ENCODE measurements around the gene FKBP14.
A peak's percentile ranks its signal among the peaks of the same experiment; 100 is the strongest.

The FKBP14 gene

DNA sequence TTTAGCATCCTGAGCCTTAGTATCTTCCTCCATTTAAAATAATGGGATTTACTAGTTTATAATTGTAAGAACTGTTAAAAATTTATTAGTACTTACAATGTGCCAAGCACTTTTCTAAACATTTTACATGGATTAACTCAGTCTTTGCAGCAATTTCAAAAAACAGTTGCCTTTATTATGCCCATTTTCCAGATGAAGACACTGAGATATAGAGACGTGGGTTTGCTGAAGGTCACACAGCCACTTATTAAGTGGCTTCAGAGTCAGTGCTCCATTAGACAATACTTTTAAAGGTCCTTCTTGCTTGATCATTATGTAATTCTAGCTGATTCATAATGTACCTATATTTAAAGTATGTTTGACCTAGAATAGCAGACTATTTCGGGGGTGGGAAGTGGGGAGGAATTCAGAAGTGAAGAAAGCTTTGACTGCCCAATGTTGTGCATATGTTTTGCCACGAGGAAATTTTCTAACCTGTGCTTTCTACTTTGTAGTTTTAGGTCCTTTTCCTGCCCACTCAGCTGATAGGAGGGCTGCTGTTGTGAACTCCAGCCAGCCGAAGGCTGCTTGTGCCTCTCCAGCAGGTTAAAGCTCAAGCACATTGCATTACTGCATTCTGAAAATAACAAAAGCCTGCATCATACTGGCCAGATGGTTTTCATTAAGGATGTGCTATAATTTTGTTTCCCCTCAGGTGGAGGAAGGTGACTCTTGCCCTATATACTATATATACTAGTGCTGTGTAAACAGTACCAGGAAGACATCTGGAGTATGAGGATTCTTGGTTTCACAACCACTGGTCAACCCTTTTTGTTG lies 6.0 kb upstream of the FKBP14 start:
- no peak for DNase-seq (ENCODE audit: low spot score)

DNA sequence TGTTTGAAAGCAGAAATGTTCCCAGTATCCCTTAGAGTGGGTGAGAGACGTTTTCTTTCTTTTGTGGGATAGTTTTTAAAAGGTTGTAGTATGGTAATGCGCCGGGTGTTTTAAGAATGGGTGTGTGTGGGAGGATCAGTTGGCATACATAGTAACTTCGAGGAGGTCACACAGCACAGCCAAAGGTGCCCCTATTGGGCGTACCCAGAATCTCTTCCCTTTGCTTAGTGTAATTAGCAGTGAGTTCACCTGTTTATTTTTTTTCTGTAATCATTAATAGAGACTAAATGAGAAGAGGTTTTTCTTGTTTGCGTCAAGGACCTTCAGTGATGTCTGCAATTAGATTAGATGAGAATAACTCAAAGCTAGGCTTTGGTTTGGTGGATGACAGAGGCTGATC lies 3.2 kb upstream of the FKBP14 start:
- DNase-seq (ENCODE audit: low spot score): peak; percentile 4

DNA sequence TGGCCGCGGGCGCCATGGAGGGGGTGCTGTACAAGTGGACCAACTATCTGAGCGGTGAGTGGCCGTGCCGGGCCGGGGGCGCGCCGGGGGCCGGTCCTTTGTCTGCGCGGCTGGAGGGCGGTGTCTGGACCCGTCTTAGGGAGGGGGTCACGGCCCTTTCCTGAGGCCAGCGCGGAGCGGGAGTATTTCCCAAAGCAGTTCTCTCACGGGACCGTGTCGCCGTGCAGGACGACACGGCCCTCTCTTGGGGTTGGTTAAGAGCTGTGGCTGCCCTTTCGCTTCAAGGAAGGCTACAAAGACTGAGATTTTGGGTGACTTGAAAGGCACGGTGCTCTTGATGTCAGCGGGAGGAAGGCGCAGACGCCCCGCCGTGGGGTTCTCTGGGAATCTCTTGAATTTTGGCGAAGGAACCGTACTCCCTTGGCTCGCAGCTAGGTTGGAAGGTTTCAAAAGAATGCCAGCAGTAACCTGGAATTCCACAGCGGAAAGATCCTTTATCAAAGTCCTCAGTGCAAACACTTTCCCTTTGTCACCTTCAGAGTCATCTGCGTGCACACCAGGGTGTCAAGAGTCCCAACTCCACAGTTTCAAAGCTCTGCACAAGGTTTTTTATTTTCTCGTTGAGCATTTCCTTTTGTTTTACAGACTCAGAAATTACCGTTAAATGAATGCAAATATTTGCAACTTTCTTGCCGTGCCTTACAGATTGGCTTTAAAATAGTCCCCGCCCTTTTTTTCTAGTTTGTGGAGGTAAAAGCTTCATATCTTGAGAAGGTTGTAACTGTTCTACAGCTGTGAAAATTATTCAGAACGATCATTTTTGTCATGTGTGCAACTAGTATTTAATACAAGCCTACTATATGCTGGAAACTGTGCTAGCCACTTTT lies 2.5 kb upstream of the FKBP14 start:
- DNase-seq (ENCODE audit: low spot score): peak; percentile 18

DNA sequence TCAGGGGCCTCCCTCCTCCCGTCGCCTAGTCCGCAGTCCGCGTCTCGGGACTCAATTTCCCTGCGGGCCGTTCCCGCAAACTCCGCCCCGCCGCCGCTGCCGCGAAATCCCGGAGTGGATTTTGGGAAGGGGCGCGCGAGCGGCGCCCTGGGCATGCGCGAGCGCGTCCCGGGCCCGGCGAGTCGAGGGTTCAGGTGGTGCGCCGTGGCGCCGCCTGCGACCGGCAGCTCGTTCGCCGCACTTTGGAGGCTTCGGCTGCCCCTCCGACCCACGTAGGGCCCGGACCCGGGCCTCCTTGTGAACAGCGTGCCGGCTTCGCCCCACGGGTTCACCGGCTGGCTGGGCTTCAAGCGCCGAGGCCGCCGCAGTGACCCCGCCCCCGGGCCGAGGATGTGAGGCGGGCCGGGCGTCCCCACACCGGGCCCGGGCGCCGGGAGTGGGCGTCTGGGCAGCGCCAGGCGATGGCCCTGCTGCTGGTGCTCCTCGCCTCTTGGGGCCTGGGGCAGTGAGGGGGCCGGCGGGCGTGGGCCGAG lies 1.8 kb upstream of the FKBP14 start, which contains the start of gene PLEKHA8:
Gene PLEKHA8, plus strand, starts transcription at position 197 of the 533 bp plus-strand sequence. CDS start 351 bp downstream, outside the sequence.
- peak; percentile 82 for DNase-seq (ENCODE audit: low spot score)

DNA sequence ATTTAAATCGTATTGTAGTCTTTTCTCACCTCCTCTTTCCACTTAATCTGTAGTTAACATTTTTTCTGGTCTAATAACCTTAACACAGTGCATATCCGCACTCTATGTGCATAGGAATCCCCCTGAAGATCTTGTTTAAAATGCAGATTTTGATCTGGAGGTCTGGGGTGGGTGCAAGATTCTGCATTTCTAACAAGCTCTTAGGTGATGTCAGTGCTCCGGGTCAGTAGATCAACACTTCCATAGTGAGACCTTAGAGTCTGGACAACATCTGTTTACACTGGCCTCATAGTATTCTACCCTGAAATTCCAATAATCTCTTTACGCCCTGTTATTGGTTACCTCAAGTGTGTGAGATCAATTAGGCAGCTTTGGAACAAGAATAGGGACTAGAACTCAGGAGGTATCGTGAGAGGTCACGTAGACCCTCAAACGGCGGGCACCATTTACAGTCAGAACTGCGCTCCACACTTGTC lies 1.3 kb upstream of the FKBP14 start:
- no peak for DNase-seq (ENCODE audit: low spot score)

DNA sequence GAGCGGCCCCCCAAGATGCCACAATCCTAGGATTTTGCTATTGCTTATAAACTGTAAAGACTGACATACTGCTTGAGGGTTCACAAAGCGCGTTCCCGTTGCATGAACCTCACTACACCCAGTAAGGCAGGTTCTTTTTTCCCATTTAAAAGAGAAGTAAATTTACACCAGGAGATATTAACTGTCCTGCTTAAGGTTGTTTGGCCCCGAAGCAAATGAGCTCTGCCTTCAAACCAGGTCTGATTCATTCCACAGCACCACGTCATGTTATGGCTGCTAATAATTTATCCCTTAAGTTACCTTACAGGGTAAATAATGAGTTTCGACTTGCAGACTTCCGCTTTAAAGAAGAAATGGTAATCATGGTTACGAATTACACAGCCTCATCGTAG lies 559 bp upstream of the FKBP14 start:
- DNase-seq (ENCODE audit: low spot score): peak; percentile 35

DNA sequence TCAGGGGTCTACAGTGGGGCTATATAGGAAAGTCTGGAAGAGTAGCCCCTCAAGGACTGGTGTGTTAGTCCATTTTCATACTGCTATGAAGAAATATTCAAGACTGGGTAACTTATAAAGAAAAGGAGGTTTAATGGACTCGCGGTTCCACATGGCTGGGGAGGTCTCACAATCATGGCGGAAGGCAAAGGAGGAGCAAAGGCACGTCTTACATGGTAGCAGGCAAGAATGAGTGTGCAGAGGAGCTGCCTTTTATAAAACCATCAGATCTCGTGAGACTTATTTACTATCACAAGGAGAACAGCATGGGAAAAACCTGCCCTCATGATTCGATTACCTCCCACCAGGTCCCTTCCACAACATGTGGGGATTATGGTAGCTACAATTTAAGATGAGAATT lies 3.0 kb downstream of the FKBP14 start:
- DNase-seq (ENCODE audit: low spot score): no peak

DNA sequence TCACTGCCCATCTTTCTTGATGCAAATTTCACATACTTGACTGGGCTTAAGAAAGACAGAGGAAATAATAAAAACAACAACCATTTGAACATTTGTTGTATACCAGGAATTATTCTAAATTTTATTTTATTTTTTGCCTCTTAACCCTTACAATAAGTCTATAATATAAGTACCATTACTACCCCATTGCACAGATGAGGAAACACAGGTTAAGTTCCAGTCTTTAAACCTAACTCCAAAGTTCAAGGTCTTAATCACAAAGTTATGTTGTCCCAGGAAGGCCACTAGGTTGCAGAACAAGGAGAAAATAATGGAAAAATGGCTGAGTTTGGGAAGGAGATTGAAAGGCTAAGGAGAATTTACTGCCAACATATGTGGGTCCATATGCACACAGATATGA lies 3.5 kb downstream of the FKBP14 start:
- DNase-seq (ENCODE audit: low spot score): no peak

DNA sequence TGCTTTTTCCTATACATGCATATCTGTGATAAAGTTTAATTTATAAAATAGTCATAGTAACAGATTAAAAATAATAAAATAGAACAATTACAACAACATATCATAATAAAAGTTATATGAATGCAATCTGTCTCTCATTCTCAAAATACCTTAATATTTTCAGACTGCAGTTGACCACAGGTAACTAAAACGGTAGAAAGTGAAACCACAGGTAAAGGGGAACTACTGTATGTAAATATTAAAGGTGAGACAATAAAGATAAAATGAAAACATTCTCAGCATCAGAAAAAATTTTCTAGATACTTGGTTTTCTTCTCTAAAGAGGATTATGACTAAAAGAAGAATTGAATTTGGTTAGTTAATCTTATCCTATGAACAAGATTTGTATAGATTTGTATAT lies 6.0 kb downstream of the FKBP14 start:
- no peak for DNase-seq (ENCODE audit: low spot score)

DNA sequence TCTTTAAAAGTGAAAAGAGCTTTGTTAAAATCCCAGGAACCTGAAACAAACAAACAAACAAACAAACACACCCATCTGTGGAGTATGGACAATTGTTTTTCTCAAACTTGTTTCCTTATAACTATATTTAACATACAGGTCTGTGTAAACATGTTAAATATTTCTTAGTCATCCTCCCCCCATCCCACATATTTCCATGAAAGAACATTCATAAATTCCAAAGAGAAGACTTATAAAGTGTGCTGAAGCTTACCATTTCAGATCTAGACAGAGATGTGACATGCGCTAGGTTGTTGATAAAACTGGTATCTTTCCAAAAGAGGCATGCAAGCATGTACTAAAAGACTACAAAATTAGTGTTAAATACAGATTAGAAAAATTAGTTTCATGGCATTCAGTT lies 6.5 kb downstream of the FKBP14 start:
- DNase-seq (ENCODE audit: low spot score): no peak

DNA sequence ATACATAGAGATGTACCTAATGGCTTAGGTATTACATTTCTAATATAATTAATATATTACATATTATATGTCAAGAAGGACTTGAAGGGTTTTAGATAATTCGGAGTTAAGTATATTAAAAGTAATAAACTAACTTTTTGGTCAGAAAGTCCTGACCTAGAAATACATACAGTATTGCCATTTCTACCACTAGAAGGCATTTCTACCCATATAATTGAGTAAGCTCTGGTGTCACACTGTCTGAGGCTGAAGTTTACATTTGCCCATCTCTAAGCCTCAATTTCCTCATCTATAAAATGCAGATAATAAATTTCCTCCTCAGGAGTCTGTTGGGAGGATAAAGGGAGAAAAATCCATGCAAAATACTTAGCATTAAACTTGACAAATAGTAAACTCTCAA lies 7.1 kb downstream of the FKBP14 start:
- DNase-seq (ENCODE audit: low spot score): no peak

DNA sequence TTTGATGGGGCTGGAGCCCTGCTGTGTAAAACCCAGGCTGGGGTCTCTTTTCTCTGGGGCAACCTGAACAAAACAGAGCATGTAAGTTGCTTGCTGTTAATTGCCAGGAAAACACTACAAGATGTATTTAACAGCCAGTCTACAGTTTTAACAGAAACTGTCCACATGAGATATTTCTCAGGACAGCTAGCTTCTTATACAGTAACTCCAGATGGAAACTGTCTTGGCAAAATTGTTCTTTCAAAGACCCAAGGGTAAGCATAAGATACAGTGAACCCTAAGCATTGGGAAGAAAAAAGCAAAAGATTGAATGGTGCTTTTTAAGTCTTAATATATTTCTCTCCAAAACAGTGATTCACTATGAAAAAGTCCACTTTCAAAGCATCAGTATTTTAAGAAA lies 8.1 kb downstream of the FKBP14 start:
- no peak for DNase-seq (ENCODE audit: low spot score)

DNA sequence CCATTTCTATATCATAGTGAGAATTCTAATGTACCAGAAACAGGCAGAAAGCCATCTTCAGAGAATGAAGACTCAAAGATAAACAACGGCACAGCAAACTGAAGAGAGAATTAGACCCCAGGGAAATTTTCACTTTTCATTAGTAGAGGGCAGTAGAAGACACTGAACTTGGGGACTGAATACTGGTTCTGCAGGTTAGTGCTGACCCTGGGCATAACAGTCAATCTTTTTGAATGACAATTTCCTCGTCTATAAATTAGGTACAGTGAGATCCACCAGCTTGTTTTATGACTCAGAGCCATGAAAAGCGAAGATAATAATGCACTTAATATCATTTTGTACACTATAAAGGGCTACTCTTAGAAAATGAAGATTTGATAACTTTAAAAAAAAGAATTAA lies 13.7 kb downstream of the FKBP14 start:
- DNase-seq (ENCODE audit: low spot score): no peak

DNA sequence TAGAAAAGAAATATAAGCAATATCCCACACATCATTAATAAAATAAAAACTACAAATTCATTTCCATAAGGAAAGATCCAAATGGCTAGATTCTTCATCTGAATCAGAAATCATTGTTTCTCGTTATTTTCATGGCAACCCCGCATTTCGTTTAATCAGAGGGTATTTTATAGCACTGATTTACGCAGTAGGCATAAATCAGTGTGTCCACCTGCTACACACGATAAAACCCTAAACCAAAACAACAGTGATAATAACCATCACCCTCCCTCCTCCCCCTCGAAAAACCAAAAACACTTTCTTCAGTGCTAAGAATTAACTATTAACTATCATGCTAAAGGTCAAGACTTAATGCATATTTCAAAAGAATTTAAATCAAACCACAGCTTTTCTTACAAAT lies 16.5 kb downstream of the FKBP14 start:
- DNase-seq (ENCODE audit: low spot score): no peak

DNA sequence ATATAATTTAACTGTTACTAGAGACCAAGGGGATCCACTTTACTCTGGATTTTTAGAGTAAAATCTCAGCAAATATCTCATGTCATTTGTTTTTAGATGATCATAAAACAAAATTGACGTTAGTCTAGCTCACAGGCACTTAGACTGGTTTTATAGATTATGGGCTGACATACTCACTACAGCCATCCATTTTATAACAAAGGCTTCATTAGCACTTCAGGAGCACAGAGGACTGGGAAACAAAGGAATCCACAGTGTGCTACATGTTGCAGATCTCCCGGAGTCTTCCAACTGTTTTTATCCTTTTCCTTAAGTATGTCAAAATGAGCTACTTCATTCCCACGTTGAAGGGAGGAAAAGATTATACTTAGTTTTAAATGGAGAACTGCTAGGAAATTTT lies 21.0 kb downstream of the FKBP14 start:
- no peak for DNase-seq (ENCODE audit: low spot score)

DNA sequence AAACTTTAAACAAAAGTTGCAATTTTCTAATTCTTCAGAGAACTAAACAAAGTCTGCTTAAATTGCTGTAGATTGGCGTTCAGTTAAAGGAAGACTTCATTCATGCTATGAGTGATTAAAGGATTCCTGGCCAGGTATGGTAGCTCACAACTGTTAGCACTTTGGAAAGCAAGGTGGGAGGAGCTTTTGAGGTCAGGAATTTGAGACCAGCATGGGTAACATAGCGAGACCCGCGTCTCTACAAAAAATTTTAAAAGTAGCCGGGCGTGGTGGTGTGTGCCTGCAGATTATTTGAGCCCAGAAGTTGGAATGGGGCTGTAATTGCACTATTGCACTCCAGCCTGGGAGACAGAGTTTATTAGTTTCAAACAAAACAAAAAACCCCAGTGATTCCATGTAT lies 23.4 kb downstream of the FKBP14 start:
- DNase-seq (ENCODE audit: low spot score): no peak

DNA sequence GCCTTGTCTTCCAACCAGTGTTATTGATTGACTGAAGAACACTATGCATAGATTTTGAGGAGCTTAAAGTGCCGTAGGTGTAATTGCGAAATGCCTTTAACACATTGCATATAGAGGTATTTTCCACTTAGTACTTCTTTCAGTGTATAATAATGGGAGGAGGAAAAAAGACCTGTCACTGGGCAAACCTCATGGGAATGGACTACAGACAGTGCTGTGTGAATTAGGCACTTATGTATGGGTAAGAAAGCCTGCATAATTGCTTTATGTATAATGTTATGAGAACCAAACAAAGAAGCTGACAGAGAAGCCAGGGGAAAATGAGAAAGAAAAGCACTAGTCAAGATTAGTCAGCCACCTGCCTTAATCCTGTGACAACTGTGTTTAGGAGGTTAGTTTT lies 24.5 kb downstream of the FKBP14 start:
- no peak for DNase-seq (ENCODE audit: low spot score)

DNA sequence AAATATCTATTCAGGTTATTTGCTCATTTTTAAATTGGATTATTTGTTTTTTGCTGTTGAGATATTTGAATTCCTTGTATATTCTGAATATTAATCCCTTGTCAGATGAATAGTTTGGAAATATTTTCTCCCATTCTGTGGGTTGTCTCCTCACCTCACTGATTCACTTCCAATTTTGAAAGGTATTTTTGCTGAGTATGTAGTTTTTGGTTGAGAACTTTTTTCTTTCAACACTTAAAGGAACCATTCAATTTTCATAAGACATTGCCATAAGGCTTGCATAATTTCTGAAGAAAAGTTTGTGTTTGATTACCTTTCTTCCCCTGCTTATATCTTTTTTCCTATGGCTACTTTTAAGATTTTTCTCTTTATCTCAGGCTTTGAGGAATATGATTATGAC lies 28.0 kb downstream of the FKBP14 start:
- DNase-seq (ENCODE audit: low spot score): no peak

DNA sequence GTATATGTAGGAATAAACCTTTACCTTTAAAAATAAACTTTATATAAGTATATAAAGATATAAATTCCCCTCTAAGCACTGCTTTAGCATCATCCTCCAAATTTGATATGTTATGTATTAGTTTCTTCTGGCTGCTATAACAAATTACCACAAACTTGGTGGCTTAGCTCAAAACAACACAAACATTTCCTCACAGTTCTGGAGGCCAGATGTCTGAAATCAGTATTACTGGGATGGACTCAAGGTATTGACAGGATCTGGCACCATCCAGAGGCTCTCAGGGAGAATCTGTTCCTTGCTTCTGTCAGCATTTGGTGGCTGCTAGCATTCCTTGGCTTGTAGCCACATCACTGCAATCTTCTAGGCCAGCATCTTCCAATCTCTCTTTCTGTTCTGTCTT lies 30.2 kb downstream of the FKBP14 start:
- DNase-seq (ENCODE audit: low spot score): no peak

DNA sequence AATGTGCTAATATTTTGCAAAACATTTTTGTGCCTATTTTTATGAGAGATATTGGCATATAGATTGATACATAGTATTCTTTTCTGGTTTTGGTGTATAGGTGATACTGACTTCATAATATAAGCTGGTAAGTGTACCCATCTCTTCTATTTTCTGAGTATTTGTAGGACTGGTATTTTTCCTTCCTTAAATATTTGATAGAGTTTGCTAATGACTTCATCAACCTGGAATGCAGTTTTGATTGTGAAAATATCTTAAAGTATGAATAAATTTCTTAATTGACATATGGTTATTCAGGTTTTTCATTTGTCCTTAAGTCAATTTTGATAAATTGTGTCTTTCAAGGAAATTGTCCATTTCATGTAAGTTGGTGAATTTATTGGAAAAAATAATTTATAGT lies 30.9 kb downstream of the FKBP14 start:
- no peak for DNase-seq (ENCODE audit: low spot score)

DNA sequence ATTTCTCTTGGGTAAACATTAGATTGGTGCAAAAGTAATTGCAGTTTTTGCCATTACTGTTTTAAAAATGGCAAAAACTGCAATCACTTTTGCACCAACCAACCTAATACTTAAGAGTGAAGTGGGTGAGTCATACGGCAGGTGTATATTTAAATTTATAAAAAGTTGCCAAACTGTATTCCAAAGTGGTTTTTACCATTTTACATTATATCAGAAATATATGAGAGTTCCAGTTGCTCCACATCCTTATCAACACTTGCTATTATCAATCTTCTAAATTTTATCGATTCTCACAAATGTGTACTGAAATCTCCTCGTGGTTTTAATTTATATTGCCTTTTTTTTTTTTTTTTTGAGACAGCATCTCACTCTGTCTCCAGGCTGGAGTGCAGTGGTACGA lies 33.4 kb downstream of the FKBP14 start:
- DNase-seq (ENCODE audit: low spot score): no peak

DNA sequence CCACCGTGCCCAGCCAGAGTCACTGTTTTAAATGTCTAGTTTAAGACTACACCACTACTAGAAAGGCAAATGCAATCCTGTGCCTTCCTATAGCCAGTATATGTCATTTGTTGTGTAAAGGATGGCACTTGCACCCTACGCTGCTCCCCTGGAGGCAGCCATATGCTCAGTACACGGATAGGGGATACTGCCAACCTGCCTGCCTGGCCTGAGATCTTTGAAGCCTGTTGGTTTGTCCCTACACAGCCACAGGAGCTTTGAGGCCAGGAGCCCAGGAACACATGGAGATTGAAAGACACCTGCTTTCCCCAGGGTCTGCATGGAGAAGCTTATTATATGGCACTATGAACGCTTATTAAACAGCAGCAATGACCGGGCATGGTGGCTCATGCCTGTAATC lies 34.6 kb downstream of the FKBP14 start:
- no peak for DNase-seq (ENCODE audit: low spot score)

DNA sequence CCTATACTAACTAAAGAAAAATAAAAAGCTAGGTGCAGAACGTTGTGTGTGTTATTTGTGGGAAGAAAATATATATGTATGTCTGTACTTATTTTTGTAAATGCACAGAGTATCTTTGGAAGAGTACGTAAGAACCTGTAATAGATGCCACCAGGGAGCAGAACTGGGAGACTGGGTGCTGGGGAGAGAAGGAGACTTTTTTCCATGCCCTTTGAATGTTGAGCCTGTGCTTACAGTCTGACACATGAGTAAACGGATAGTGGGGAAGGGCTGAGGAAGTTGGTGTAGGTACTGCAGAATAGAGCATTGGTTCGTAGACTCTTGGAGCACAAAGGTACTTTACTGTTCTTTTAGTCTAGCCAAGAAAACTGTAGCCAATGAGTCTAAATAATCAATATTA lies 35.6 kb downstream of the FKBP14 start:
- DNase-seq (ENCODE audit: low spot score): no peak
